Measurements from ENCODE around the gene NMNAT2.

Gene NMNAT2

GRCh38 chr1:183239793-183240525 lies 178.2 kb downstream of the NMNAT2 start:
- TF ChIP-seq SIN3A (IDR thresholded peaks at IDR 0.05; ENCODE audit: borderline replicate concordance, insufficient read depth, low read length): no peak
- TF ChIP-seq TAF1 (IDR thresholded peaks at IDR 0.05; ENCODE audit: borderline replicate concordance, insufficient read depth, low read length): no peak
- no peak for TF ChIP-seq POLR2AphosphoS5 (IDR thresholded peaks at IDR 0.05; ENCODE audit: low read depth, low read length)
- TF ChIP-seq FOXP2 (optimal IDR thresholded peaks at IDR 0.05; ENCODE audit: borderline replicate concordance, extremely low read depth, extremely low read length, insufficient read depth): no peak

GRCh38 chr1:183239220-183239742 lies 178.9 kb downstream of the NMNAT2 start:
- no peak for TF ChIP-seq SIN3A (IDR thresholded peaks at IDR 0.05; ENCODE audit: borderline replicate concordance, insufficient read depth, low read length)
- no peak for TF ChIP-seq REST (IDR thresholded peaks at IDR 0.05; ENCODE audit: insufficient read depth in 1 of 2, low read depth in 2 of 2, low read length in 2 of 2)
- no peak for TF ChIP-seq POLR2AphosphoS5 (IDR thresholded peaks at IDR 0.05; ENCODE audit: low read depth, low read length)
- no peak for TF ChIP-seq FOXP2 (optimal IDR thresholded peaks at IDR 0.05; ENCODE audit: borderline replicate concordance, extremely low read depth, extremely low read length, insufficient read depth)
- TF ChIP-seq TAF1 (IDR thresholded peaks at IDR 0.05; ENCODE audit: borderline replicate concordance, insufficient read depth, low read length): no peak

GRCh38 chr1:183238071-183238470 lies 180.1 kb downstream of the NMNAT2 start:
- TF ChIP-seq FOXP2 (optimal IDR thresholded peaks at IDR 0.05; ENCODE audit: borderline replicate concordance, extremely low read depth, extremely low read length, insufficient read depth) (no peak), SIN3A (IDR thresholded peaks at IDR 0.05; ENCODE audit: borderline replicate concordance, insufficient read depth, low read length) (no peak), REST (IDR thresholded peaks at IDR 0.05; ENCODE audit: insufficient read depth in 1 of 2, low read depth in 2 of 2, low read length in 2 of 2) (no peak), POLR2AphosphoS5 (IDR thresholded peaks at IDR 0.05; ENCODE audit: low read depth, low read length) (no peak), TAF1 (IDR thresholded peaks at IDR 0.05; ENCODE audit: borderline replicate concordance, insufficient read depth, low read length) (no peak)

GRCh38 chr1:183237046-183237445 lies 181.1 kb downstream of the NMNAT2 start:
- TF ChIP-seq SIN3A (IDR thresholded peaks at IDR 0.05; ENCODE audit: borderline replicate concordance, insufficient read depth, low read length) (no peak), POLR2AphosphoS5 (IDR thresholded peaks at IDR 0.05; ENCODE audit: low read depth, low read length) (no peak), REST (IDR thresholded peaks at IDR 0.05; ENCODE audit: insufficient read depth in 1 of 2, low read depth in 2 of 2, low read length in 2 of 2) (no peak), TAF1 (IDR thresholded peaks at IDR 0.05; ENCODE audit: borderline replicate concordance, insufficient read depth, low read length) (no peak), FOXP2 (optimal IDR thresholded peaks at IDR 0.05; ENCODE audit: borderline replicate concordance, extremely low read depth, extremely low read length, insufficient read depth) (no peak)

GRCh38 chr1:183236158-183236725 lies 181.9 kb downstream of the NMNAT2 start:
- TF ChIP-seq FOXP2 (optimal IDR thresholded peaks at IDR 0.05; ENCODE audit: borderline replicate concordance, extremely low read depth, extremely low read length, insufficient read depth) (no peak), REST (IDR thresholded peaks at IDR 0.05; ENCODE audit: insufficient read depth in 1 of 2, low read depth in 2 of 2, low read length in 2 of 2) (no peak), SIN3A (IDR thresholded peaks at IDR 0.05; ENCODE audit: borderline replicate concordance, insufficient read depth, low read length) (no peak), TAF1 (IDR thresholded peaks at IDR 0.05; ENCODE audit: borderline replicate concordance, insufficient read depth, low read length) (no peak), POLR2AphosphoS5 (IDR thresholded peaks at IDR 0.05; ENCODE audit: low read depth, low read length) (no peak)

Measured in PFSK-1 (cell line).